Immature natural killer cell (primary cell): ENCODE measurements around the gene FSHR. TPM values are rescaled to one million over a fixed set of nuclear protein-coding genes. Genes with fewer than 3 reads are reported as not detected.

Experiments used
- DNase-seq, 3 donors: peaks; one replicate each; pipeline ENCODE4 v3.0.0; 2022; ENCODE audit warnings: mixed read lengths in 1 of 3
- H3K27ac Mint-ChIP-seq, 6 donors: one replicate each; pipeline ENCODE4 v1.8.0; 2020; ENCODE audit warnings: mixed read lengths in 6 of 6, mild to moderate bottlenecking in 5 of 6, inconsistent platforms in 4 of 6, moderate library complexity in 3 of 6
- H3K27me3 Mint-ChIP-seq, 3 donors: one replicate each; pipeline ENCODE4 v1.8.0; 2020 to 2021; ENCODE audit warnings: low read depth in 3 of 3, mild to moderate bottlenecking in 3 of 3, mixed read lengths in 3 of 3, moderate library complexity in 3 of 3, inconsistent platforms in 1 of 3
- H3K36me3 Mint-ChIP-seq, 3 donors: one replicate each; pipeline ENCODE4 v1.8.0; 2020; ENCODE audit warnings: mixed read lengths in 3 of 3, inconsistent platforms in 2 of 3, mild to moderate bottlenecking in 2 of 3
- H3K4me1 Mint-ChIP-seq, 2 donors: one replicate each; pipeline ENCODE4 v1.8.0; 2020; ENCODE audit warnings: inconsistent platforms in 2 of 2, mild to moderate bottlenecking in 2 of 2, mixed read lengths in 2 of 2, moderate library complexity in 1 of 2
- H3K4me3 Mint-ChIP-seq, 5 donors: one replicate each; pipeline ENCODE4 v1.8.0; 2020; ENCODE audit warnings: mild to moderate bottlenecking in 5 of 5, mixed read lengths in 5 of 5, inconsistent platforms in 3 of 5, moderate library complexity in 3 of 5
- H3K9me3 Mint-ChIP-seq, 6 donors: one replicate each; pipeline ENCODE4 v1.8.0; 2020; ENCODE audit warnings: mild to moderate bottlenecking in 6 of 6, mixed read lengths in 6 of 6, inconsistent platforms in 4 of 6, moderate library complexity in 3 of 6
- polyA plus RNA-seq, 3 donors: library from polyadenylated mRNA; unstranded; fragments of 300-500 nt; fragmentation: Illumina TruSeq; gene quantifications; one replicate each; pipeline ENCODE4 v1.2.3, GENCODE V29; 2021

The FSHR gene
- polyA plus RNA-seq = not detected

GRCh38 chr2:49154140-49154539 is at the start of gene FSHR:
TSS of gene FSHR (minus strand) at chr2:49154515. CDS start at chr2:49154417, 98 bp downstream.
- H3K36me3 Mint-ChIP-seq = peaks cover 0 to 4% (median 4%) of the 10 kb centered on the region in 3 donors
- H3K9me3 Mint-ChIP-seq = peaks cover 0 to 17% (median 0%) of the 10 kb centered on the region in 6 donors
- H3K27me3 Mint-ChIP-seq = no peaks in the 10 kb centered on the region
- no peak within 1 kb of the TSS for H3K27ac Mint-ChIP-seq
- H3K4me3 Mint-ChIP-seq = no peak within 1 kb of the TSS
- no peaks in the 10 kb centered on the region for H3K4me1 Mint-ChIP-seq
- DNase-seq = no peak

- Mint-ChIP-seq H3K27me3 (peaks cover 0 to 3% (median 0%) of the 10 kb centered on the region in 3 donors), H3K27ac (no peak overlapping the region)
- no peak for DNase-seq
These were observed 45.0 kb upstream of the FSHR start for GRCh38 chr2:49199266-49199665.

GRCh38 chr2:49194701-49195100 is 40.4 kb upstream of the FSHR start:
- Mint-ChIP-seq H3K4me1 (no peaks in the 10 kb centered on the region), H3K9me3 (peaks cover 0 to 31% (median 8%) of the 10 kb centered on the region in 6 donors), H3K36me3 (no peaks in the 10 kb centered on the region), H3K27ac (no peak overlapping the region), H3K4me3 (no peak overlapping the region), H3K27me3 (peaks cover 0 to 3% (median 0%) of the 10 kb centered on the region in 3 donors)
- no peak for DNase-seq

More at GRCh38 chr2:49199266-49199665, 45.0 kb upstream of the FSHR start:
- Mint-ChIP-seq H3K36me3 (no peaks in the 10 kb centered on the region), H3K4me3 (no peak overlapping the region), H3K4me1 (no peaks in the 10 kb centered on the region), H3K9me3 (peaks cover 0 to 17% (median 9%) of the 10 kb centered on the region in 6 donors)

GRCh38 chr2:49192036-49192435 is 37.7 kb upstream of the FSHR start:
- Mint-ChIP-seq H3K9me3 (peaks cover 2 to 40% (median 5%) of the 10 kb centered on the region in 6 donors), H3K36me3 (no peaks in the 10 kb centered on the region), H3K27me3 (no peaks in the 10 kb centered on the region), H3K27ac (no peak overlapping the region), H3K4me3 (no peak overlapping the region), H3K4me1 (no peaks in the 10 kb centered on the region)
- no peak for DNase-seq

GRCh38 chr2:49189512-49190225 is 35.4 kb upstream of the FSHR start:
- Mint-ChIP-seq H3K27ac (no peak overlapping the region), H3K27me3 (no peaks in the 10 kb centered on the region), H3K4me3 (no peak overlapping the region), H3K36me3 (no peaks in the 10 kb centered on the region), H3K4me1 (no peaks in the 10 kb centered on the region), H3K9me3 (peaks cover 4 to 35% (median 9%) of the 10 kb centered on the region in 6 donors)
- DNase-seq = no peak

- Mint-ChIP-seq H3K4me1 (no peaks in the 10 kb centered on the region), H3K4me3 (no peak overlapping the region), H3K36me3 (no peaks in the 10 kb centered on the region), H3K9me3 (peaks cover 2 to 38% (median 15%) of the 10 kb centered on the region in 6 donors), H3K27ac (no peak overlapping the region), H3K27me3 (no peaks in the 10 kb centered on the region)
- DNase-seq = no peak
These were observed 31.8 kb upstream of the FSHR start for GRCh38 chr2:49186050-49186648.

- H3K9me3 Mint-ChIP-seq = peaks cover 1 to 36% (median 9%) of the 10 kb centered on the region in 6 donors
These were observed 24.3 kb upstream of the FSHR start for GRCh38 chr2:49178656-49179055.

GRCh38 chr2:49177194-49177593 is 22.9 kb upstream of the FSHR start:
- no peak for DNase-seq
- H3K9me3 Mint-ChIP-seq = peaks cover 1 to 28% (median 9%) of the 10 kb centered on the region in 6 donors
- no peak overlapping the region for H3K27ac Mint-ChIP-seq
- no peak overlapping the region for H3K4me3 Mint-ChIP-seq
- H3K4me1 Mint-ChIP-seq = no peaks in the 10 kb centered on the region
- H3K27me3 Mint-ChIP-seq = peaks cover 0 to 2% (median 0%) of the 10 kb centered on the region in 3 donors
- no peaks in the 10 kb centered on the region for H3K36me3 Mint-ChIP-seq

More at GRCh38 chr2:49178656-49179055, 24.3 kb upstream of the FSHR start:
- Mint-ChIP-seq H3K27ac (no peak overlapping the region), H3K36me3 (no peaks in the 10 kb centered on the region), H3K27me3 (no peaks in the 10 kb centered on the region), H3K4me3 (no peak overlapping the region), H3K4me1 (no peaks in the 10 kb centered on the region)
- DNase-seq = no peak

- Mint-ChIP-seq H3K9me3 (peaks cover 5 to 31% (median 14%) of the 10 kb centered on the region in 6 donors), H3K4me3 (no peak overlapping the region), H3K27me3 (peaks cover 0 to 2% (median 0%) of the 10 kb centered on the region in 3 donors), H3K27ac (no peak overlapping the region), H3K4me1 (no peaks in the 10 kb centered on the region), H3K36me3 (no peaks in the 10 kb centered on the region)
- no peak for DNase-seq
These were observed 21.5 kb upstream of the FSHR start for GRCh38 chr2:49175831-49176230.

- no peaks in the 10 kb centered on the region for H3K4me1 Mint-ChIP-seq
- H3K4me3 Mint-ChIP-seq = no peak overlapping the region
- H3K27ac Mint-ChIP-seq = no peak overlapping the region
- peaks cover 0 to 2% (median 0%) of the 10 kb centered on the region in 3 donors for H3K27me3 Mint-ChIP-seq
- peaks cover 5 to 34% (median 13%) of the 10 kb centered on the region in 6 donors for H3K9me3 Mint-ChIP-seq
- H3K36me3 Mint-ChIP-seq = no peaks in the 10 kb centered on the region
- no peak for DNase-seq
These were observed 20.4 kb upstream of the FSHR start for GRCh38 chr2:49174750-49175149.

GRCh38 chr2:49167131-49167530 is 12.8 kb upstream of the FSHR start:
- peaks cover 2% of the 10 kb centered on the region in 3 donors for H3K27me3 Mint-ChIP-seq
- H3K4me3 Mint-ChIP-seq = no peak overlapping the region
- no peaks in the 10 kb centered on the region for H3K4me1 Mint-ChIP-seq

GRCh38 chr2:49165662-49166061 is 11.3 kb upstream of the FSHR start:
- DNase-seq = no peak
- H3K36me3 Mint-ChIP-seq = no peaks in the 10 kb centered on the region
- H3K27ac Mint-ChIP-seq = no peak overlapping the region
- H3K4me1 Mint-ChIP-seq = no peaks in the 10 kb centered on the region
- peaks cover 6 to 24% (median 17%) of the 10 kb centered on the region in 6 donors for H3K9me3 Mint-ChIP-seq
- H3K27me3 Mint-ChIP-seq = peaks cover 2% of the 10 kb centered on the region in 3 donors
- no peak overlapping the region for H3K4me3 Mint-ChIP-seq

More at GRCh38 chr2:49167131-49167530, 12.8 kb upstream of the FSHR start:
- Mint-ChIP-seq H3K36me3 (no peaks in the 10 kb centered on the region), H3K9me3 (peaks cover 6 to 32% (median 16%) of the 10 kb centered on the region in 6 donors), H3K27ac (no peak overlapping the region)
- DNase-seq = no peak

GRCh38 chr2:49164729-49165128 is 10.4 kb upstream of the FSHR start:
- no peak for DNase-seq
- no peak overlapping the region for H3K27ac Mint-ChIP-seq
- no peaks in the 10 kb centered on the region for H3K4me1 Mint-ChIP-seq
- H3K36me3 Mint-ChIP-seq = no peaks in the 10 kb centered on the region
- H3K27me3 Mint-ChIP-seq = peaks cover 2% of the 10 kb centered on the region in 3 donors
- H3K4me3 Mint-ChIP-seq = no peak overlapping the region
- peaks cover 6 to 33% (median 16%) of the 10 kb centered on the region in 6 donors for H3K9me3 Mint-ChIP-seq

GRCh38 chr2:49162151-49162550 is 7.8 kb upstream of the FSHR start:
- Mint-ChIP-seq H3K27ac (no peak overlapping the region), H3K4me1 (no peaks in the 10 kb centered on the region), H3K27me3 (peaks cover 0 to 2% (median 2%) of the 10 kb centered on the region in 3 donors), H3K9me3 (peaks cover 4 to 34% (median 9%) of the 10 kb centered on the region in 6 donors), H3K4me3 (no peak overlapping the region), H3K36me3 (no peaks in the 10 kb centered on the region)
- no peak for DNase-seq
